Mesothelial cell of epicardium (in vitro differentiated cells): Measurements from ENCODE around the gene PPDPF. TPM values are rescaled to one million over a fixed set of nuclear protein-coding genes. Genes with fewer than 3 reads are reported as not detected.

Experiments used
- DNase-seq, 2 experiments: peaks; one replicate each; pipeline ENCODE4 v3.0.0; 2021; ENCODE audit warnings: low spot score in 2 of 2; ENCODE audit not compliant: unreplicated experiment in 2 of 2
- H3K27ac Mint-ChIP-seq: 2 replicates; pipeline ENCODE4 v1.8.0; 2021; ENCODE audit warnings: mixed read lengths
- H3K27me3 Mint-ChIP-seq: 2 replicates; pipeline ENCODE4 v1.8.0; 2021; ENCODE audit warnings: low read depth, mixed read lengths
- H3K36me3 Mint-ChIP-seq: 2 replicates; pipeline ENCODE4 v1.8.0; 2021; ENCODE audit warnings: mixed read lengths
- H3K4me1 Mint-ChIP-seq: 2 replicates; pipeline ENCODE4 v1.8.0; 2021; ENCODE audit warnings: mixed read lengths
- H3K4me3 Mint-ChIP-seq: 2 replicates; pipeline ENCODE4 v1.8.0; 2021; ENCODE audit warnings: mild to moderate bottlenecking, moderate library complexity, mixed read lengths
- H3K9me3 Mint-ChIP-seq: 2 replicates; pipeline ENCODE4 v1.8.0; 2021; ENCODE audit warnings: mixed read lengths
- CTCF ChIP-seq: fragments of 200-600 bp; sonication (generic); IDR thresholded peaks from one replicate; pipeline ENCODE4 v1.5.0; 2021; ENCODE audit warnings: antibody characterized with exemption; ENCODE audit not compliant: unreplicated experiment
- total RNA-seq: library from RNA; stranded (reverse); gene quantifications from 3 replicates; pipeline ENCODE4 v1.2.1, GENCODE V29; 2021

PPDPF gene
- total RNA-seq, 1 donor from 2014 or later, result 271 TPM

GRCh38 chr20:63481503-63481902 is 39.1 kb upstream of the PPDPF start:
- H3K27ac Mint-ChIP-seq, result no peak overlapping the region
- H3K4me1 Mint-ChIP-seq, result peaks cover 10% of the 10 kb centered on the region
- H3K36me3 Mint-ChIP-seq, result no peaks in the 10 kb centered on the region
- no peaks in the 10 kb centered on the region for H3K9me3 Mint-ChIP-seq
- TF ChIP-seq CTCF, result no peak
- DNase-seq, result no peak
- no peak overlapping the region for H3K4me3 Mint-ChIP-seq
- peaks cover 70% of the 10 kb centered on the region for H3K27me3 Mint-ChIP-seq

GRCh38 chr20:63482021-63482587 is 38.5 kb upstream of the PPDPF start:
- Mint-ChIP-seq H3K27me3 (peaks cover 65% of the 10 kb centered on the region), H3K36me3 (no peaks in the 10 kb centered on the region), H3K9me3 (no peaks in the 10 kb centered on the region), H3K27ac (no peak overlapping the region), H3K4me3 (no peak overlapping the region), H3K4me1 (peaks cover 10% of the 10 kb centered on the region)
- no peak for DNase-seq
- no peak for TF ChIP-seq CTCF

GRCh38 chr20:63483834-63484233 is 36.7 kb upstream of the PPDPF start:
- Mint-ChIP-seq H3K9me3 (no peaks in the 10 kb centered on the region), H3K27ac (no peak overlapping the region), H3K4me3 (no peak overlapping the region), H3K36me3 (no peaks in the 10 kb centered on the region), H3K27me3 (peaks cover 59% of the 10 kb centered on the region), H3K4me1 (peaks cover 7% of the 10 kb centered on the region)
- TF ChIP-seq CTCF, result no peak
- DNase-seq, result no peak

GRCh38 chr20:63484236-63484635 is 36.3 kb upstream of the PPDPF start:
- peaks cover 61% of the 10 kb centered on the region for H3K27me3 Mint-ChIP-seq
- TF ChIP-seq CTCF, result no peak
- no peak overlapping the region for H3K27ac Mint-ChIP-seq
- no peaks in the 10 kb centered on the region for H3K36me3 Mint-ChIP-seq
- peaks cover 7% of the 10 kb centered on the region for H3K4me1 Mint-ChIP-seq
- no peaks in the 10 kb centered on the region for H3K9me3 Mint-ChIP-seq
- DNase-seq, result no peak
- no peak overlapping the region for H3K4me3 Mint-ChIP-seq

- DNase-seq, result no peak
- no peak overlapping the region for H3K27ac Mint-ChIP-seq
- H3K4me3 Mint-ChIP-seq, result no peak overlapping the region
- no peak for TF ChIP-seq CTCF
- no peaks in the 10 kb centered on the region for H3K9me3 Mint-ChIP-seq
- no peaks in the 10 kb centered on the region for H3K36me3 Mint-ChIP-seq
- H3K27me3 Mint-ChIP-seq, result peaks cover 63% of the 10 kb centered on the region
- peaks cover 7% of the 10 kb centered on the region for H3K4me1 Mint-ChIP-seq
Observed at GRCh38 chr20:63484651-63485403, 35.7 kb upstream of the PPDPF start.
